GM19043 (cell line): ENCODE results near the gene PERM1.
A peak's percentile ranks its signal among the peaks of the same experiment; 100 is the strongest.
"Not testable (repeated sequence)": the region's sequence is repeated elsewhere in the genome, so short reads cannot be mapped to it uniquely, and the experiment has no call there.

Experiments used
- ATAC-seq: cut with Tn5 transposase; IDR thresholded peaks from one replicate; pipeline ENCODE4 v1.9.1; 2021; ENCODE audit warnings: low read depth; ENCODE audit not compliant: unreplicated experiment

Gene PERM1

GRCh38 chr1:978835-979743, 2.8 kb downstream of the PERM1 start:
- no peak for ATAC-seq

GRCh38 chr1:978069-978834, 3.6 kb downstream of the PERM1 start:
- ATAC-seq = no peak

- ATAC-seq = not testable (repeated sequence)
Measured at GRCh38 chr1:976791-977190, 5.1 kb downstream of the PERM1 start.

- peak; percentile 59 for ATAC-seq
Measured at GRCh38 chr1:975896-976683, 5.8 kb downstream of the PERM1 start.

- no peak for ATAC-seq
Measured at GRCh38 chr1:975365-975764, 6.5 kb downstream of the PERM1 start.

- no peak for ATAC-seq
Measured at GRCh38 chr1:974687-975328, 7.1 kb downstream of the PERM1 start.

GRCh38 chr1:974293-974640, 7.6 kb downstream of the PERM1 start:
- ATAC-seq = no peak

GRCh38 chr1:973459-974292, 8.2 kb downstream of the PERM1 start:
- no peak for ATAC-seq

GRCh38 chr1:972726-973458, 9.0 kb downstream of the PERM1 start:
- ATAC-seq = no peak

GRCh38 chr1:971751-972506, 10.0 kb downstream of the PERM1 start:
- ATAC-seq = no peak

GRCh38 chr1:970973-971730, 10.7 kb downstream of the PERM1 start:
- ATAC-seq = no peak

- no peak for ATAC-seq
Measured at GRCh38 chr1:970242-970972, 11.5 kb downstream of the PERM1 start.

- no peak for ATAC-seq
Measured at GRCh38 chr1:969260-969855, 12.5 kb downstream of the PERM1 start.

- no peak for ATAC-seq
Measured at GRCh38 chr1:967466-968343, 14.2 kb downstream of the PERM1 start.

GRCh38 chr1:966704-967300, 15.1 kb downstream of the PERM1 start:
- peak; percentile 58 for ATAC-seq
